ENCODE data around the gene KLK2. TPM values are rescaled to one million over a fixed set of nuclear protein-coding genes. Genes with fewer than 3 reads are reported as not detected.

The KLK2 gene
- total and polyA plus RNA-seq, 2 of the 4 experiments (the other 2 are of a cell fraction) = not detected

DNA sequence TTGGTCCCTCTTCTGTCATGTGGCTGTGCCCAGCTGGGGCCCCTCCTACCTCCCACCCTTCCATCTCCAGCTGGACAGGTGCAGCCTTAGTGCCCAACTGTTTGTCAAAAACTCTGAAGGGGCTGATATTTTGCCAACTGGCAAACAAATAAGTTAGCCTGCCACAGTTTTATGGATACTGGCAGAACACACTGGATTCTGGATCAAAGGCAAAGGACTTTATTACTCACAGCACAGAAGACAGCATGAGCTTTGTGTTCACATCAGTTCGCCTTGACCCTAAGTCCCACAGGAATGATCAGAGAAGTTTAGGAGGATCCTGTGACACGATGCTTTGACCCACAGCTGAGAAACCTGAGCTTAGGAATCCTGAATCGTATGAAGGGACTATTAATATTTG, 16.4 kb downstream of the KLK2 start:
- no peak for ATAC-seq (ENCODE audit: low read depth)
- in situ Hi-C loops (cut with MboI; ENCODE audit: low sequenced_read_pairs) = no loop called here
- H3K18ac ChIP-seq (ENCODE audit: low read depth, low read length) = no peak overlapping the region
- no peaks in the 10 kb centered on the region for H3K4me1 ChIP-seq (ENCODE audit: control insufficient read depth, insufficient read depth, low read length)
- no TSS peak for BruUV-seq (replicated peaks)
- no peak overlapping the region for H3K14ac ChIP-seq (replicated peaks; ENCODE audit: low read depth, low read length)
- no peak overlapping the region for H3K27ac ChIP-seq (ENCODE audit: insufficient read depth, low read length)
- H2BK20ac ChIP-seq (ENCODE audit: low read depth, low read length) = no peak overlapping the region
- H2AFZ ChIP-seq (replicated peaks; ENCODE audit: low read length, poor library complexity) = no peak overlapping the region
- no peak overlapping the region for H2BK5ac ChIP-seq (ENCODE audit: low read depth, low read length, poor library complexity, severe bottlenecking)
- TF ChIP-seq RFX5 (IDR thresholded peaks at IDR 0.05; ENCODE audit: low read depth, low read length) (no peak), CTCF (conservative IDR thresholded peaks at IDR 0.05; ENCODE audit: low read depth, low read length) (no peak), CEBPB (IDR thresholded peaks at IDR 0.05; ENCODE audit: low read depth, low read length) (no peak), SMC3 (IDR thresholded peaks at IDR 0.05; ENCODE audit: low read depth, low read length) (no peak), POLR2A (IDR thresholded peaks at IDR 0.05; ENCODE audit: low read depth, low read length) (no peak), MAZ (IDR thresholded peaks at IDR 0.05; ENCODE audit: borderline replicate concordance, low read depth, low read length) (no peak), CHD1 (IDR thresholded peaks at IDR 0.05; ENCODE audit: low read depth, low read length) (no peak), RAD21 (IDR thresholded peaks at IDR 0.05; ENCODE audit: low read length) (no peak), RCOR1 (IDR thresholded peaks at IDR 0.05; ENCODE audit: insufficient replicate concordance, low read length) (no peak), MAFK (IDR thresholded peaks at IDR 0.05; ENCODE audit: low read depth, low read length) (no peak), FOS (IDR thresholded peaks at IDR 0.05; ENCODE audit: low read depth, low read length) (no peak), MXI1 (IDR thresholded peaks at IDR 0.05; ENCODE audit: borderline replicate concordance, low read depth, low read length) (no peak)
- ChIA-PET CTCF (no interaction called here), POLR2A (ENCODE audit: unreplicated experiment) (no interaction called here)
- H2AK9ac ChIP-seq (replicated peaks; ENCODE audit: low read depth, low read length, poor library complexity) = no peak overlapping the region
- H2AK5ac ChIP-seq (ENCODE audit: low read depth, low read length) = no peak overlapping the region
- no peak overlapping the region for H4K5ac ChIP-seq (ENCODE audit: low read depth, low read length)
- no peak overlapping the region for H3K4me2 ChIP-seq (ENCODE audit: low read depth, low read length)
- no peak overlapping the region for H2BK120ac ChIP-seq (ENCODE audit: low read depth, low read length)
- H3K4ac ChIP-seq (ENCODE audit: low read depth, low read length) = no peak overlapping the region
- no peak for DNase-seq
- no peaks in the 10 kb centered on the region for H4K20me1 ChIP-seq (ENCODE audit: insufficient read depth, low read length)
- no peak overlapping the region for H4K8ac ChIP-seq (ENCODE audit: low read depth in 2 of 2, low read length in 2 of 2)
- no peak overlapping the region for H3K4me3 ChIP-seq (ENCODE audit: insufficient read depth, low read depth, low read length)
- dilution Hi-C loops (cut with HindIII; ENCODE audit: low sequenced_read_pairs, unreplicated experiment) = no loop called here
- no peaks in the 10 kb centered on the region for H3K36me3 ChIP-seq (ENCODE audit: control insufficient read depth, insufficient read depth, low read length)
- no peak overlapping the region for H3K56ac ChIP-seq (ENCODE audit: extremely low read depth, insufficient read depth, low read length)
- H3K9ac ChIP-seq (ENCODE audit: low read depth, low read length) = no peak overlapping the region
- no peaks in the 10 kb centered on the region for H3K9me1 ChIP-seq (ENCODE audit: insufficient read depth, low read length)
- no peak overlapping the region for H4K91ac ChIP-seq (ENCODE audit: insufficient read depth, low read depth, low read length)
- no peaks in the 10 kb centered on the region for H3K79me1 ChIP-seq (ENCODE audit: low read depth in 1 of 2, low read length in 2 of 2)
- WGBS, 2 experiments (ENCODE audit: extremely low coverage in 2 of 2, insufficient read length in 1 of 2) = 0% methylated on average over 1 of the region's 3 CpGs; no CpG with 5 or more reads in 1 of the 2 experiments
- no peak overlapping the region for H2BK15ac ChIP-seq (ENCODE audit: low read depth, low read length)
- no peaks in the 10 kb centered on the region for H3K9me3 ChIP-seq (ENCODE audit: control insufficient read depth, insufficient read depth, low read length)
- intact Hi-C loops (cut with micrococcal nuclease) = no loop called here
- H3K27me3 ChIP-seq (ENCODE audit: control insufficient read depth, insufficient read depth, low read length) = no peaks in the 10 kb centered on the region
- no peak overlapping the region for H3K23ac ChIP-seq (ENCODE audit: low read depth, low read length)
